Thoracic aorta (tissue), 2 donors: ENCODE results near the gene RGSL1. TPM values are rescaled to one million over a fixed set of nuclear protein-coding genes. Genes with fewer than 3 reads are reported as not detected.

Experiments used
- ATAC-seq: fragments of 150-250 bp; one replicate; pipeline ENCODE4 v1.8.0; 2017; ENCODE audit warnings: low read depth; ENCODE audit not compliant: insufficient number of reproducible peaks, low FRiP score
- DNase-seq: peaks from one replicate; pipeline ENCODE4 v3.0.0-alpha.2; 2020; ENCODE audit warnings: low spot score
- H3K27ac ChIP-seq, 2 donors: fragments of 200-600 bp; sonication (generic); 1 replicate in 1 of 2; 2 replicates in 1 of 2; pipeline ENCODE4 v1.5.1; 2016; ENCODE audit warnings: mild to moderate bottlenecking in 2 of 2, moderate library complexity in 2 of 2
- H3K27me3 ChIP-seq: fragments of 200-600 bp; sonication (generic); replicated peaks from 2 replicates; pipeline ENCODE4 v1.6.0; 2016; ENCODE audit warnings: mild to moderate bottlenecking; ENCODE audit not compliant: insufficient read depth
- H3K36me3 ChIP-seq: fragments of 200-600 bp; sonication (generic); one replicate; pipeline ENCODE4 v1.5.1; 2016
- H3K4me1 ChIP-seq, 2 donors: fragments of 200-600 bp; sonication (generic); 1 replicate in 1 of 2; 2 replicates in 1 of 2; pipeline versions ENCODE4 v1.5.1 to v1.6.0; 2016; ENCODE audit warnings: low read depth in 2 of 2, mild to moderate bottlenecking in 1 of 2; ENCODE audit not compliant: control insufficient read depth in 1 of 2
- H3K4me3 ChIP-seq: fragments of 200-600 bp; sonication (generic); 2 replicates; pipeline ENCODE4 v1.5.1; 2016; ENCODE audit warnings: mild to moderate bottlenecking
- H3K9me3 ChIP-seq: fragments of 200-600 bp; sonication (generic); 2 replicates; pipeline ENCODE4 v1.5.1; 2016
- CTCF ChIP-seq: fragments of 200-600 bp; sonication (generic); IDR thresholded peaks from one replicate; pipeline ENCODE4 v1.5.1; 2019; ENCODE audit warnings: antibody characterized with exemption
- total RNA-seq, 2 donors: library from RNA; depleted of rRNA; stranded (reverse); fragments of >200 nt; gene quantifications; one replicate each; pipeline versions ENCODE4 v1.1.0 to v1.2.3, GENCODE V29; 2016

Gene RGSL1
- total RNA-seq, 2 donors from 2014 or later = not detected

GRCh38 chr1:182552527-182552926 is 102.6 kb downstream of the RGSL1 start:
- Histone ChIP-seq H3K4me1 (no peaks in the 10 kb centered on the region), H3K27me3 (no peaks in the 10 kb centered on the region), H3K36me3 (no peaks in the 10 kb centered on the region), H3K9me3 (peaks cover 6% of the 10 kb centered on the region), H3K4me3 (no peak overlapping the region), H3K27ac (no peak overlapping the region)
- ATAC-seq = no peak
- no peak for DNase-seq
- TF ChIP-seq CTCF = no peak

GRCh38 chr1:182555493-182555892 is 105.5 kb downstream of the RGSL1 start:
- Histone ChIP-seq H3K27ac (no peak overlapping the region), H3K4me3 (no peak overlapping the region), H3K4me1 (no peaks in the 10 kb centered on the region), H3K9me3 (peaks cover 6% of the 10 kb centered on the region), H3K36me3 (no peaks in the 10 kb centered on the region), H3K27me3 (no peaks in the 10 kb centered on the region)
- no peak for ATAC-seq
- no peak for DNase-seq
- no peak for TF ChIP-seq CTCF

- Histone ChIP-seq H3K36me3 (no peaks in the 10 kb centered on the region), H3K4me3 (no peak overlapping the region), H3K27me3 (no peaks in the 10 kb centered on the region), H3K4me1 (no peaks in the 10 kb centered on the region), H3K9me3 (peaks cover 6% of the 10 kb centered on the region), H3K27ac (no peak overlapping the region)
- ATAC-seq = no peak
- DNase-seq = no peak
- no peak for TF ChIP-seq CTCF
Observed at GRCh38 chr1:182556279-182556678, 106.3 kb downstream of the RGSL1 start.

- Histone ChIP-seq H3K27me3 (no peaks in the 10 kb centered on the region), H3K4me1 (no peaks in the 10 kb centered on the region), H3K36me3 (no peaks in the 10 kb centered on the region), H3K9me3 (no peaks in the 10 kb centered on the region), H3K27ac (no peak overlapping the region), H3K4me3 (no peak overlapping the region)
- no peak for DNase-seq
- no peak for ATAC-seq
- TF ChIP-seq CTCF = no peak
Observed at GRCh38 chr1:182560392-182560984, 110.5 kb downstream of the RGSL1 start.

- H3K4me1 ChIP-seq = no peaks in the 10 kb centered on the region
- H3K36me3 ChIP-seq = no peaks in the 10 kb centered on the region
- ATAC-seq (no peak), DNase-seq (no peak)
- no peaks in the 10 kb centered on the region for H3K9me3 ChIP-seq
- no peak for TF ChIP-seq CTCF
- H3K27me3 ChIP-seq = no peaks in the 10 kb centered on the region
- H3K4me3 ChIP-seq = no peak overlapping the region
- H3K27ac ChIP-seq = no peak overlapping the region
Observed at GRCh38 chr1:182561456-182561855, 111.5 kb downstream of the RGSL1 start.
